AG20443 (cell line): ENCODE measurements around the gene ATP8A1.
A peak's percentile ranks its signal among the peaks of the same experiment; 100 is the strongest.
"Not testable (repeated sequence)": the region's sequence is repeated elsewhere in the genome, so short reads cannot be mapped to it uniquely, and the experiment has no call there.

Experiments used
- DNase-seq: peaks from one replicate; pipeline ENCODE4 v3.0.0; 2012; ENCODE audit warnings: low spot score, mixed read lengths

The ATP8A1 gene

GRCh38 chr4:42656944-42657792 lies at the start of gene ATP8A1:
TSS of gene ATP8A1 (minus strand) at chr4:42657105. CDS start at chr4:42656873, 232 bp downstream.
- peak; percentile 99 for DNase-seq

- no peak for DNase-seq
Observed at GRCh38 chr4:42706086-42706485, 49.2 kb upstream of the ATP8A1 start.

GRCh38 chr4:42703813-42704212 lies 46.9 kb upstream of the ATP8A1 start:
- no peak for DNase-seq

- DNase-seq: no peak
Observed at GRCh38 chr4:42702895-42703294, 46.0 kb upstream of the ATP8A1 start.

- not testable (repeated sequence) for DNase-seq
Observed at GRCh38 chr4:42701780-42702179, 44.9 kb upstream of the ATP8A1 start.

GRCh38 chr4:42690537-42690936 lies 33.6 kb upstream of the ATP8A1 start:
- no peak for DNase-seq

GRCh38 chr4:42683393-42683792 lies 26.5 kb upstream of the ATP8A1 start:
- no peak for DNase-seq

- DNase-seq: no peak
Observed at GRCh38 chr4:42678512-42678911, 21.6 kb upstream of the ATP8A1 start.

- DNase-seq: no peak
Observed at GRCh38 chr4:42676066-42676951, 19.4 kb upstream of the ATP8A1 start.

- peak; percentile 28 for DNase-seq
Observed at GRCh38 chr4:42673082-42673425, 16.1 kb upstream of the ATP8A1 start.

- no peak for DNase-seq
Observed at GRCh38 chr4:42672359-42673081, 15.6 kb upstream of the ATP8A1 start.

GRCh38 chr4:42671431-42672194 lies 14.7 kb upstream of the ATP8A1 start:
- DNase-seq: no peak

GRCh38 chr4:42658261-42658660 lies 1.4 kb upstream of the ATP8A1 start:
- DNase-seq: no peak

GRCh38 chr4:42656679-42656943 lies 294 bp downstream of the ATP8A1 start:
- no peak for DNase-seq

- DNase-seq: peak; percentile 15
Observed at GRCh38 chr4:42655921-42656678, 805 bp downstream of the ATP8A1 start.

- DNase-seq: no peak
Observed at GRCh38 chr4:42655269-42655637, 1.7 kb downstream of the ATP8A1 start.

GRCh38 chr4:42654631-42655268 lies 2.2 kb downstream of the ATP8A1 start:
- DNase-seq: peak; percentile 58

- no peak for DNase-seq
Observed at GRCh38 chr4:42653626-42654560, 3.0 kb downstream of the ATP8A1 start.

- not testable (repeated sequence) for DNase-seq
Observed at GRCh38 chr4:42652529-42653231, 4.2 kb downstream of the ATP8A1 start.
